Stimulated activated CD4-positive, alpha-beta T cell treated with anti-CD3 and anti-CD28 coated beads, Interleukin-15, amount 100 ng/mL, for 24 hours (primary cell): ENCODE results near the gene CSN1S1.

Source experiments
- DNase-seq: peaks from one replicate; pipeline ENCODE4 v3.0.0-alpha.2; 2020

Gene CSN1S1

GRCh38 chr4:69995526-69996016 is 64.7 kb downstream of the CSN1S1 start, which contains the start of gene STATH:
Gene STATH (plus strand): TSS chr4:69995966. CDS start chr4:69998438, 2,472 bp downstream.
- DNase-seq = no peak
